ENCODE data around the gene GSTA5.

DNA sequence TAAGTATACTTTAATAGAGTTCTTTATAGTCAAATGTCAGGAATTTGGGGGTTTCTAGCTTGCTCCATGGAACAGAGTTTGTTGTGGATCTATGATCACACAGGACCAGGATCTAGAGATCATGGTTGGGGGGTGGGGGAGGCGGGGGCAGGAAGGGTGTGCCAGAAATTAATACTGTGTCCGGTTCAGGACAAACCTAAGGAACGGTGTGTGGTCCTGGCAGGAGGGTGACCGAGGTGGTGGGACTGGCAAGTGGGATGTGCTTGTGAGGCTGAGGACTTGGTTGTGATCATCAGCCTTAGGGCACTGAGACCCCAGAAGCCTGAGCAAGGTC lies 41.0 kb upstream of the GSTA5 start:
- TF ChIP-seq, protein P1, sequence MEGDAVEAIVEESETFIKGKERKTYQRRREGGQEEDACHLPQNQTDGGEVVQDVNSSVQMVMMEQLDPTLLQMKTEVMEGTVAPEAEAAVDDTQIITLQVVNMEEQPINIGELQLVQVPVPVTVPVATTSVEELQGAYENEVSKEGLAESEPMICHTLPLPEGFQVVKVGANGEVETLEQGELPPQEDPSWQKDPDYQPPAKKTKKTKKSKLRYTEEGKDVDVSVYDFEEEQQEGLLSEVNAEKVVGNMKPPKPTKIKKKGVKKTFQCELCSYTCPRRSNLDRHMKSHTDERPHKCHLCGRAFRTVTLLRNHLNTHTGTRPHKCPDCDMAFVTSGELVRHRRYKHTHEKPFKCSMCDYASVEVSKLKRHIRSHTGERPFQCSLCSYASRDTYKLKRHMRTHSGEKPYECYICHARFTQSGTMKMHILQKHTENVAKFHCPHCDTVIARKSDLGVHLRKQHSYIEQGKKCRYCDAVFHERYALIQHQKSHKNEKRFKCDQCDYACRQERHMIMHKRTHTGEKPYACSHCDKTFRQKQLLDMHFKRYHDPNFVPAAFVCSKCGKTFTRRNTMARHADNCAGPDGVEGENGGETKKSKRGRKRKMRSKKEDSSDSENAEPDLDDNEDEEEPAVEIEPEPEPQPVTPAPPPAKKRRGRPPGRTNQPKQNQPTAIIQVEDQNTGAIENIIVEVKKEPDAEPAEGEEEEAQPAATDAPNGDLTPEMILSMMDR (IDR thresholded peaks at IDR 0.05; ENCODE audit: low read depth, low read length, missing input control) = no peak
- TF ChIP-seq, protein P2, sequence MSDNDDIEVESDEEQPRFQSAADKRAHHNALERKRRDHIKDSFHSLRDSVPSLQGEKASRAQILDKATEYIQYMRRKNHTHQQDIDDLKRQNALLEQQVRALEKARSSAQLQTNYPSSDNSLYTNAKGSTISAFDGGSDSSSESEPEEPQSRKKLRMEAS (IDR thresholded peaks at IDR 0.05) = no peak
- TF ChIP-seq RAD21 (IDR thresholded peaks at IDR 0.05) (no peak), SP1 (IDR thresholded peaks at IDR 0.05) (no peak), GABPA (IDR thresholded peaks at IDR 0.05 in 1 of 2, conservative IDR thresholded peaks at IDR 0.05 in 1 of 2) (no peak)
